ENCODE results near the gene ATE1. TPM values are rescaled to one million over a fixed set of nuclear protein-coding genes. Genes with fewer than 3 reads are reported as not detected.

The ATE1 gene
- total and polyA plus RNA-seq, 10 of the 15 experiments (the other 5 are each of a cell fraction or from before 2014, with no cell fraction given): 4.3 to 22.7 (median 15.9) TPM

DNA sequence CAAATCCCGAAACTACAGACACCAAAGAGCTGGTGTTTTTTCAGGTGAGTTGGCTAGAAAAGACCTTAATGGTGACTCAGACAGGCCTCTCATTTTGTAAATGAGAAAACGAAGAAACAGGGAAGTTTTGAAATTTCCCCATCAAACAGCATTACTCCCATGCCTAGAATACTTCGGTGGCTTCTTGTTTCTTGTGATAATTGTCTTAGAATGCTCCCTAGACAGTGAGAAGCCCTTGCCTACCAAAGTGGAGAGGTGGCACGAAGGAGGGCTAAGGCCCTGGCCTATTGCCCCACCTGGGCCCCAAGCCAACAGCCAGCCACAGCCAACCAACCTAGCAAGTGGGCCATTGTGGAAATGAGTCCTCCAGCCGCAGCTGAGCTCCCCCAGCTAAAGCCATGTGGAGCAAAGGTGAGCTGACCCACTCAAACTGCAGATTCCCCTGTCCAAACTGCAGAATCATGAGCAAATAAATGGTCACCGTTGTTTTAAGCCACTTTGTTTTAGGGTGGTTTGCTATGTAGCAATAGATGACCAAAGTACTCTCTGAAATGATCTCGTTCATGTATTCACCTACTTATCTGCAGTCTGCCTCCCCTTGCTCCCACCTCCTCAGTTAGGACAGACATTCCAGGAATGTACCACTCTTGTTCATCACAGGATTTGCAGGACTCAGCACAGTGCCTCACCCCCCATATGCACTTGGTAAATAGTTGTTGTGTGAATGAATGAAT lies 231.9 kb downstream of the ATE1 start (continued):
- no peak for TF ChIP-seq MEF2B (IDR thresholded peaks at IDR 0.05; ENCODE audit: partially characterized antibody, poor library complexity, severe bottlenecking)

- ChIA-PET SMC1A (ENCODE audit: uncharacterized antibody, unreplicated experiment) (no interaction called here), CTCF (interaction anchor here (1.4 kb wide), 1 partner anchor 29 kb away, joined by 3 read pairs; no protein-coding TSS in a partner anchor), POLR2A (no interaction called here), RAD21 (ENCODE audit: unreplicated experiment) (no interaction called here)
- Histone ChIP-seq H4K20me1 (ENCODE audit: control insufficient read depth, insufficient read depth) (no peaks in the 10 kb centered on the region), H3K9me3 (replicated peaks; ENCODE audit: control insufficient read depth, insufficient read depth, low read length) (no peaks in the 10 kb centered on the region; the same call in 2 of the 3 replicates), H3K27ac (ENCODE audit: control insufficient read depth, insufficient read depth) (no peak overlapping the region), H3K36me3 (ENCODE audit: control insufficient read depth in 2 of 2, insufficient read depth in 2 of 2, low read length in 1 of 2) (no peaks in the 10 kb centered on the region), H3K79me2 (ENCODE audit: control insufficient read depth, insufficient read depth, low read length) (no peaks in the 10 kb centered on the region), H3K4me2 (ENCODE audit: control insufficient read depth, insufficient read depth) (no peak overlapping the region), H3K4me3 (no peak overlapping the region), H3K9ac (ENCODE audit: control insufficient read depth, insufficient read depth, low read length) (no peak overlapping the region), H3K4me1 (ENCODE audit: control insufficient read depth, insufficient read depth, low read length) (no peaks in the 10 kb centered on the region), H3K27me3 (replicated peaks in 1 of 2; ENCODE audit: control insufficient read depth in 2 of 2, insufficient read depth in 2 of 2, low read length in 1 of 2) (no peaks in the 10 kb centered on the region; a peak in 3 of 4 replicates), H2AFZ (ENCODE audit: control insufficient read depth, low read depth, low read length) (no peak overlapping the region)
- 24% methylated on average over 8 of the region's 8 CpGs for WGBS (ENCODE audit: insufficient coverage, insufficient replicate concordance, low lambda C conversion rate, missing lambda C conversion rate)
- intact Hi-C loops (cut with micrococcal nuclease; ENCODE audit: unreplicated experiment) (no loop called here), in situ Hi-C loops (cut with MboI) (no loop called here)
- FAIRE-seq (no peak), DNase-seq (ENCODE audit: low read depth, low spot score) (no peak), ATAC-seq (no peak)
- TF ChIP-seq YY1 (IDR thresholded peaks at IDR 0.05; ENCODE audit: low read depth, low read length): no peak
- TF ChIP-seq FOXK2 (IDR thresholded peaks at IDR 0.05): no peak
- TF ChIP-seq HDAC2 (IDR thresholded peaks at IDR 0.05): no peak
- no peak for TF ChIP-seq ELK1 (IDR thresholded peaks at IDR 0.05; ENCODE audit: low read depth, low read length)
- TF ChIP-seq HDGF (IDR thresholded peaks at IDR 0.05): no peak
- TF ChIP-seq SREBF2 (IDR thresholded peaks at IDR 0.05; ENCODE audit: low read length): no peak
- no peak for TF ChIP-seq SIX5 (IDR thresholded peaks at IDR 0.05; ENCODE audit: low read depth, low read length, severe bottlenecking)
- no peak for TF ChIP-seq ZBTB11 (CRISPR knock-in tag; IDR thresholded peaks at IDR 0.05)
- BruUV-seq (replicated peaks): no TSS peak
Measured at GRCh38 chr10:121694966-121695643, 232.7 kb downstream of the ATE1 start.

Measured in GM12878 (cell line).